Fibroblast of skin of left biceps (primary cell): Measurements from ENCODE around the gene MCEE.
"Not testable (repeated sequence)": the region's sequence is repeated elsewhere in the genome, so short reads cannot be mapped to it uniquely, and the experiment has no call there.

Experiments used
- DNase-seq, 2 experiments: peaks; one replicate each; pipeline ENCODE4 v3.0.0-alpha.2; 2013; ENCODE audit warnings: low read depth in 2 of 2

The MCEE gene

GRCh38 chr2:71126957-71127356, 3.1 kb downstream of the MCEE start:
- no peak for DNase-seq

- no peak for DNase-seq
Measured at GRCh38 chr2:71125506-71126294, 4.3 kb downstream of the MCEE start.

- no peak for DNase-seq
Measured at GRCh38 chr2:71122387-71123298, 7.4 kb downstream of the MCEE start.

GRCh38 chr2:71121479-71121878, 8.6 kb downstream of the MCEE start:
- DNase-seq, result no peak

- DNase-seq, result no peak
Measured at GRCh38 chr2:71120195-71120594, 9.8 kb downstream of the MCEE start.

- DNase-seq, result no peak
Measured at GRCh38 chr2:71117063-71117462, 13.0 kb downstream of the MCEE start.

GRCh38 chr2:71113843-71114242, 16.2 kb downstream of the MCEE start:
- no peak for DNase-seq

GRCh38 chr2:71108091-71108490, 21.9 kb downstream of the MCEE start:
- DNase-seq, result no peak

GRCh38 chr2:71106463-71106862, 23.6 kb downstream of the MCEE start:
- not testable (repeated sequence) for DNase-seq

- no peak for DNase-seq
Measured at GRCh38 chr2:71103809-71104208, 26.2 kb downstream of the MCEE start.

GRCh38 chr2:71102981-71103681, 26.9 kb downstream of the MCEE start:
- DNase-seq, result no peak

- DNase-seq, result peak; percentile 54 to 57
Measured at GRCh38 chr2:71101656-71102055, 28.4 kb downstream of the MCEE start.

GRCh38 chr2:71100195-71100964, 29.6 kb downstream of the MCEE start:
- DNase-seq, result peak in 1 of 2 experiments; percentile 12

- DNase-seq, result not testable (repeated sequence)
Measured at GRCh38 chr2:71092491-71093260, 37.4 kb downstream of the MCEE start.

- DNase-seq, result not testable (repeated sequence)
Measured at GRCh38 chr2:71091808-71092207, 38.2 kb downstream of the MCEE start.

GRCh38 chr2:71089475-71089874, 40.6 kb downstream of the MCEE start:
- not testable (repeated sequence) for DNase-seq

GRCh38 chr2:71085325-71086003, 44.6 kb downstream of the MCEE start:
- not testable (repeated sequence) for DNase-seq

GRCh38 chr2:71083752-71084312, 46.2 kb downstream of the MCEE start:
- not testable (repeated sequence) for DNase-seq

- DNase-seq, result not testable (repeated sequence)
Measured at GRCh38 chr2:71083297-71083696, 46.7 kb downstream of the MCEE start.
